HS-5 (cell line): ENCODE results near the gene SCYL1.

Experiments
- DNase-seq: peaks from one replicate; pipeline ENCODE4 v3.0.0-alpha.2; 2012; ENCODE audit warnings: low read depth

The SCYL1 gene

DNA sequence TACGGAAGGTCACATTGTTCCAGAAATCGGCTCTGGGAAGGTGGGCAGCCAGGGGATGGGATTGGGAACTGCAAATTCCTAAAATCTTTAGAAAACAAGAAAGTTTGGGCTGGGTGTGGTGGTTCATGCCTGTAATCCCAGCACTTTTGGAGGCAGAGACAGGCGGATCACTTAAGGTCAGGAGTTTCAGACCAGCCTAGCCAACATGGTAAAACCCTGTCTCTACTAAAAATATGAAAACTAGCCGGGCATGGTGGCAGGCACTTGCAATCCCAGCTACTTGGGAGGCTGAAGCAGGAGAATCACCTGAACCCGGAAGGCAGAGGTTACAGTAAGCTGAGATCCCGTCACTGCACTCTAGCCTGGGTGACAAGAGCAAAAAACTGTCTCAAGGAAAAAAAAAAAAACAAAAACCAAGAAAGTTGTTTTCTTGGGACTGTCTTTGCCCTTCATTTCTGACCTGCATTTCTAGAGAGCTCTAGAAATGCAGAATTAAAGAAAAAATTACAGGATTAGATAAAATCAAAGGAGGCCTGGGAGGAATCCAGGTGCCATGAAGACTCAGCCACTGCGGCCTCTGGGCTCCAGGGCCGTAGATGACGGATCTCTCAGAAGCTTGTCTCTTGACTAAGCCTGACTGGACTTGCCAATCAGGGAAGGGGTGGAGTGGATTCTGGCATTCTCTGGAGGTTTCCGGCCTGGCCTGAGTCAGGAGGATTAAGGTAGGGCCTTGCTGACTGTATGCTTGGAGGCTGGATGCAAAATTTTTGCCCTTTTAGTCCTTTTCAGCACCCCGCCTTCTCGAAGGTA lies 31.3 kb upstream of the SCYL1 start:
- DNase-seq: peak; percentile 97

DNA sequence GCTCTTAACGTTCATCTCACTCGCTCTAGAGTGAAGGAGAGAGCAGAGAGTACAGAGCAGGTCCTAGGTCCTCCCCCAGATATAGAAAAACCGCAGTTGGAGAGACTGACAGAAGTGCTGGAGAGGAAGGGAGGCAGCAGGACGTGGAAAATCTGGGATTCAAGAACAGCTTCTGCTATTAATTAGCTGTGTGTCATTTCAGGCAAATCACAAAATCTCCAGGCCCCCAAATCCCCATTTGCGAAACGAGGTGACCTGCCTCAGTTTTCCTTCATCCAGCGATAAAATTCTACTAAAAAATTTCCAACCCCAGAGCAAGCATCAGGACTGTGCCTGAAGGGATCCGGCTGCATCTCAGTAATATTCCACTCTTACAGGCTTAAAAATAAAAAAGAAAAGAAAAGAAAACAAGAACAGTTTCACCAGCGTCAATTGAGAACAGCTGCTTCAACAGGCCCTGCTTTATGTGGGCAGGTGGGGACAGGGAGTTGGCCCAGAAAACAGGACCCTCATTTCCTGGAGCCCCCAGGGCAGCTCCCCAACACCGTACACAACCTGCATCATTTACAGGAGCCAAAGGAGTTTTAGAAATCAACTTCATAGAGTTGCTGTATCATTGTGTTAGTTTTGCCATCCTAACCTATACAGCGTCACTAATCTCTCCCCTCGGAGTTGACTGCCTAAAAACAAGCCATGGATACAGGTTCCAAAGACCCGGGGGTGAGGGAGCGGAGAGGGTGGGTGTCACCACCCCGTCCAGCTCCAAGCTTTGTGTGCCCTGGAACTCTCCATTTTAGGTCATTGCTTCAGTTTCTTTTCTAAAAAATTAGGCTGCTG lies 28.4 kb upstream of the SCYL1 start:
- DNase-seq: no peak

DNA sequence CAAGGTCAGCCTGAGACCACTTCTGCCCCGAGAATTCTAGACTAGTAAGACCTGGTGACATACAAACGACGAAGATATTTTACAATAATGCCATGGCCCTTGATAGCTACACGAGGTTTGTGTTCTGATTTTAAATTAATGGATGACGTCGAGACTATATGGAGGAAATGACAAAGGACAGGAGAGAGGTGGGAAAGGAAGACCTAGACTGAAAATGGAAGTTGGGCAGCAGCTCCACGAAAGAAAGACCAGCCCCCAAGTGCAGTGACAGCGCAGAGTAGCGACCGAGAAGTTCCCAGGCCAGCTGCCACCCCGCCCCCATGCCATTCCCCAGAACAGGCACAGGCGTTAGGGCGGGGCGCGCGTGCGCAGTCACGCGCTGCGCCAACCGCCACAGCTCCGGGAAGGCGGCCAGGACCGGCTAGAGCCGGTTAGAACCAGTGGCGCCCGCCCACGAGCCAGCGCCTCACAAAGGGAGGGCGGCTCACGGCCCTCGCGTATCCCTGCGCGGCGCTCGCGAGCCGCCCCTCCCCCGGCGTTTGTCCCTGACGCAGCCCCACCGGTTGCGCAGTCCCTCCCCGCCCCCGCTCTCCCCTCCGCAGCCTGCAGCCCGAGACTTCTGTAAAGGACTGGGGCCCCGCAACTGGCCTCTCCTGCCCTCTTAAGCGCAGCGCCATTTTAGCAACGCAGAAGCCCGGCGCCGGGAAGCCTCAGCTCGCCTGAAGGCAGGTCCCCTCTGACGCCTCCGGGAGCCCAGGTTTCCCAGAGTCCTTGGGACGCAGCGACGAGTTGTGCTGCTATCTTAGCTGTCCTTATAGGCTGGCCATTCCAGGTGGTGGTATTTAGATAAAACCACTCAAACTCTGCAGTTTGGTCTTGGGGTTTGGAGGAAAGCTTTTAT lies 27.5 kb upstream of the SCYL1 start:
- peak; percentile 89 for DNase-seq

DNA sequence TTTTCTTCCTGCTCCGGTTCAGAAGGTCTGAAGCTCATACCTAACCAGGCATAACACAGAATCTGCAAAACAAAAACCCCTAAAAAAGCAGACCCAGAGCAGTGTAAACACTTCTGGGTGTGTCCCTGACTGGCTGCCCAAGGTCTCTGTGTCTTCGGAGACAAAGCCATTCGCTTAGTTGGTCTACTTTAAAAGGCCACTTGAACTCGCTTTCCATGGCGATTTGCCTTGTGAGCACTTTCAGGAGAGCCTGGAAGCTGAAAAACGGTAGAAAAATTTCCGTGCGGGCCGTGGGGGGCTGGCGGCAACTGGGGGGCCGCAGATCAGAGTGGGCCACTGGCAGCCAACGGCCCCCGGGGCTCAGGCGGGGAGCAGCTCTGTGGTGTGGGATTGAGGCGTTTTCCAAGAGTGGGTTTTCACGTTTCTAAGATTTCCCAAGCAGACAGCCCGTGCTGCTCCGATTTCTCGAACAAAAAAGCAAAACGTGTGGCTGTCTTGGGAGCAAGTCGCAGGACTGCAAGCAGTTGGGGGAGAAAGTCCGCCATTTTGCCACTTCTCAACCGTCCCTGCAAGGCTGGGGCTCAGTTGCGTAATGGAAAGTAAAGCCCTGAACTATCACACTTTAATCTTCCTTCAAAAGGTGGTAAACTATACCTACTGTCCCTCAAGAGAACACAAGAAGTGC lies 26.7 kb upstream of the SCYL1 start:
- DNase-seq: no peak

GRCh38 chr11:65498727-65498976 lies 26.2 kb upstream of the SCYL1 start:
- DNase-seq: no peak

DNA sequence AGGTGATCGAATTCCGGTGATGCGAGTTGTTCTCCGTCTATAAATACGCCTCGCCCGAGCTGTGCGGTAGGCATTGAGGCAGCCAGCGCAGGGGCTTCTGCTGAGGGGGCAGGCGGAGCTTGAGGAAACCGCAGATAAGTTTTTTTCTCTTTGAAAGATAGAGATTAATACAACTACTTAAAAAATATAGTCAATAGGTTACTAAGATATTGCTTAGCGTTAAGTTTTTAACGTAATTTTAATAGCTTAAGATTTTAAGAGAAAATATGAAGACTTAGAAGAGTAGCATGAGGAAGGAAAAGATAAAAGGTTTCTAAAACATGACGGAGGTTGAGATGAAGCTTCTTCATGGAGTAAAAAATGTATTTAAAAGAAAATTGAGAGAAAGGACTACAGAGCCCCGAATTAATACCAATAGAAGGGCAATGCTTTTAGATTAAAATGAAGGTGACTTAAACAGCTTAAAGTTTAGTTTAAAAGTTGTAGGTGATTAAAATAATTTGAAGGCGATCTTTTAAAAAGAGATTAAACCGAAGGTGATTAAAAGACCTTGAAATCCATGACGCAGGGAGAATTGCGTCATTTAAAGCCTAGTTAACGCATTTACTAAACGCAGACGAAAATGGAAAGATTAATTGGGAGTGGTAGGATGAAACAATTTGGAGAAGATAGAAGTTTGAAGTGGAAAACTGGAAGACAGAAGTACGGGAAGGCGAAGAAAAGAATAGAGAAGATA lies 25.7 kb upstream of the SCYL1 start, which contains the start of gene MALAT1:
TSS of gene MALAT1 (plus strand) at position 69 of the 736 bp plus-strand sequence.
- DNase-seq: peak; percentile 84

DNA sequence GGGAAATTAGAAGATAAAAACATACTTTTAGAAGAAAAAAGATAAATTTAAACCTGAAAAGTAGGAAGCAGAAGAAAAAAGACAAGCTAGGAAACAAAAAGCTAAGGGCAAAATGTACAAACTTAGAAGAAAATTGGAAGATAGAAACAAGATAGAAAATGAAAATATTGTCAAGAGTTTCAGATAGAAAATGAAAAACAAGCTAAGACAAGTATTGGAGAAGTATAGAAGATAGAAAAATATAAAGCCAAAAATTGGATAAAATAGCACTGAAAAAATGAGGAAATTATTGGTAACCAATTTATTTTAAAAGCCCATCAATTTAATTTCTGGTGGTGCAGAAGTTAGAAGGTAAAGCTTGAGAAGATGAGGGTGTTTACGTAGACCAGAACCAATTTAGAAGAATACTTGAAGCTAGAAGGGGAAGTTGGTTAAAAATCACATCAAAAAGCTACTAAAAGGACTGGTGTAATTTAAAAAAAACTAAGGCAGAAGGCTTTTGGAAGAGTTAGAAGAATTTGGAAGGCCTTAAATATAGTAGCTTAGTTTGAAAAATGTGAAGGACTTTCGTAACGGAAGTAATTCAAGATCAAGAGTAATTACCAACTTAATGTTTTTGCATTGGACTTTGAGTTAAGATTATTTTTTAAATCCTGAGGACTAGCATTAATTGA lies 25.0 kb upstream of the SCYL1 start:
- no peak for DNase-seq

GRCh38 chr11:65500387-65501185 lies 24.3 kb upstream of the SCYL1 start:
- DNase-seq: no peak

DNA sequence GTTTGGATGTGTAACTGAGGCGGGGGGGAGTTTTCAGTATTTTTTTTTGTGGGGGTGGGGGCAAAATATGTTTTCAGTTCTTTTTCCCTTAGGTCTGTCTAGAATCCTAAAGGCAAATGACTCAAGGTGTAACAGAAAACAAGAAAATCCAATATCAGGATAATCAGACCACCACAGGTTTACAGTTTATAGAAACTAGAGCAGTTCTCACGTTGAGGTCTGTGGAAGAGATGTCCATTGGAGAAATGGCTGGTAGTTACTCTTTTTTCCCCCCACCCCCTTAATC lies 23.8 kb upstream of the SCYL1 start:
- DNase-seq: no peak

GRCh38 chr11:65501472-65502273 lies 23.2 kb upstream of the SCYL1 start:
- no peak for DNase-seq

DNA sequence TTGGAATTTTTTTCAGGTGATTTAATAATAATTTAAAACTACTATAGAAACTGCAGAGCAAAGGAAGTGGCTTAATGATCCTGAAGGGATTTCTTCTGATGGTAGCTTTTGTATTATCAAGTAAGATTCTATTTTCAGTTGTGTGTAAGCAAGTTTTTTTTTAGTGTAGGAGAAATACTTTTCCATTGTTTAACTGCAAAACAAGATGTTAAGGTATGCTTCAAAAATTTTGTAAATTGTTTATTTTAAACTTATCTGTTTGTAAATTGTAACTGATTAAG lies 22.7 kb upstream of the SCYL1 start:
- no peak for DNase-seq

GRCh38 chr11:65502555-65503367 lies 22.1 kb upstream of the SCYL1 start:
- DNase-seq: peak; percentile 41

DNA sequence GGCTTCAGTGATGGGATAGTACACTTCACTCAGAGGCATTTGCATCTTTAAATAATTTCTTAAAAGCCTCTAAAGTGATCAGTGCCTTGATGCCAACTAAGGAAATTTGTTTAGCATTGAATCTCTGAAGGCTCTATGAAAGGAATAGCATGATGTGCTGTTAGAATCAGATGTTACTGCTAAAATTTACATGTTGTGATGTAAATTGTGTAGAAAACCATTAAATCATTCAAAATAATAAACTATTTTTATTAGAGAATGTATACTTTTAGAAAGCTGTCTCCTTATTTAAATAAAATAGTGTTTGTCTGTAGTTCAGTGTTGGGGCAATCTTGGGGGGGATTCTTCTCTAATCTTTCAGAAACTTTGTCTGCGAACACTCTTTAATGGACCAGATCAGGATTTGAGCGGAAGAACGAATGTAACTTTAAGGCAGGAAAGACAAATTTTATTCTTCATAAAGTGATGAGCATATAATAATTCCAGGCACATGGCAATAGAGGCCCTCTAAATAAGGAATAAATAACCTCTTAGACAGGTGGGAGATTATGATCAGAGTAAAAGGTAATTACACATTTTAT lies 21.4 kb upstream of the SCYL1 start:
- DNase-seq: no peak

- peak; percentile 52 for DNase-seq
These were observed 20.8 kb upstream of the SCYL1 start for GRCh38 chr11:65503949-65504673.

GRCh38 chr11:65504674-65505465 lies 20.0 kb upstream of the SCYL1 start:
- no peak for DNase-seq

DNA sequence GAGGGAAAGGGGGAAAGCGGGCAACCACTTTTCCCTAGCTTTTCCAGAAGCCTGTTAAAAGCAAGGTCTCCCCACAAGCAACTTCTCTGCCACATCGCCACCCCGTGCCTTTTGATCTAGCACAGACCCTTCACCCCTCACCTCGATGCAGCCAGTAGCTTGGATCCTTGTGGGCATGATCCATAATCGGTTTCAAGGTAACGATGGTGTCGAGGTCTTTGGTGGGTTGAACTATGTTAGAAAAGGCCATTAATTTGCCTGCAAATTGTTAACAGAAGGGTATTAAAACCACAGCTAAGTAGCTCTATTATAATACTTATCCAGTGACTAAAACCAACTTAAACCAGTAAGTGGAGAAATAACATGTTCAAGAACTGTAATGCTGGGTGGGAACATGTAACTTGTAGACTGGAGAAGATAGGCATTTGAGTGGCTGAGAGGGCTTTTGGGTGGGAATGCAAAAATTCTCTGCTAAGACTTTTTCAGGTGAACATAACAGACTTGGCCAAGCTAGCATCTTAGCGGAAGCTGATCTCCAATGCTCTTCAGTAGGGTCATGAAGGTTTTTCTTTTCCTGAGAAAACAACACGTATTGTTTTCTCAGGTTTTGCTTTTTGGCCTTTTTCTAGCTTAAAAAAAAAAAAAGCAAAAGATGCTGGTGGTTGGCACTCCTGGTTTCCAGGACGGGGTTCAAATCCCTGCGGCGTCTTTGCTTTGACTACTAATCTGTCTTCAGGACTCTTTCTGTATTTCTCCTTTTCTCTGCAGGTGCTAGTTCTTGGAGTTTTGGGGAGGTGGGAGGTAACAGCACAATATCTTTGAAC lies 19.2 kb upstream of the SCYL1 start:
- DNase-seq: no peak
